D721Med (cell line): ENCODE results near the gene AIF1.

ENCODE experiments used
- DNase-seq: peaks from one replicate; pipeline ENCODE4 v3.0.0; 2011; ENCODE audit warnings: low spot score; ENCODE audit not compliant: insufficient read length
- FAIRE-seq: peaks from 2 replicates; lab custom pipeline; 2011; peaks lifted over from hg19 to GRCh38; lab: Jason Lieb, UNC
- CTCF ChIP-seq: IDR thresholded peaks from 2 replicates; pipeline ENCODE4 v1.5.1; 2012; ENCODE audit warnings: mild to moderate bottlenecking, control low read depth; ENCODE audit not compliant: insufficient read depth; ENCODE audit errors: missing control alignments

Gene AIF1

GRCh38 chr6:31614684-31615578 lies at the start of gene AIF1:
TSS of gene AIF1 (plus strand) at chr6:31615234. CDS start at chr6:31615330, 96 bp downstream.
- DNase-seq = no peak
- TF ChIP-seq CTCF = no peak
- FAIRE-seq = no peak

GRCh38 chr6:31567531-31568370 lies 47.3 kb upstream of the AIF1 start:
- no peak for DNase-seq
- no peak for FAIRE-seq

GRCh38 chr6:31568537-31568961 lies 46.5 kb upstream of the AIF1 start:
- TF ChIP-seq CTCF = no peak
- DNase-seq = no peak
- FAIRE-seq = no peak

More at GRCh38 chr6:31567531-31568370, 47.3 kb upstream of the AIF1 start:
- TF ChIP-seq CTCF = no peak

GRCh38 chr6:31569861-31570536 lies 45.0 kb upstream of the AIF1 start:
- DNase-seq = no peak
- no peak for TF ChIP-seq CTCF
- no peak for FAIRE-seq

- DNase-seq = no peak
- no peak for FAIRE-seq
- TF ChIP-seq CTCF = no peak
These were observed 42.8 kb upstream of the AIF1 start, which contains the start of gene LTA for GRCh38 chr6:31572041-31572911. TSS of gene LTA (plus strand) at chr6:31572289. CDS start at chr6:31572743, 454 bp downstream.
